Measurements from ENCODE around the gene TOPBP1. TPM values are rescaled to one million over a fixed set of nuclear protein-coding genes. Genes with fewer than 3 reads are reported as not detected.

TOPBP1 gene
- polyA plus RNA-seq, 1 donor (not counting 4 experiments of a cell fraction or from before 2014, with no cell fraction given): 26.1 TPM

GRCh38 chr3:133674290-133674919 lies 12.7 kb upstream of the TOPBP1 start:
- dilution Hi-C loops (cut with MboI; ENCODE audit: extremely low pct_ligation_motif_present, low sequenced_read_pairs): no loop called here
- H3K4me1 ChIP-seq (ENCODE audit: control insufficient read depth, extremely low read depth, insufficient read depth, low read length): no peaks in the 10 kb centered on the region
- TF ChIP-seq CTCF (optimal IDR thresholded peaks at IDR 0.05 in 1 of 3, IDR thresholded peaks at IDR 0.05 in 1 of 3, conservative IDR thresholded peaks at IDR 0.05 in 1 of 3; ENCODE audit: extremely low read depth in 1 of 3, insufficient read depth in 2 of 3, low read length in 3 of 3) (no peak), EZH2 (IDR thresholded peaks at IDR 0.05; ENCODE audit: low read length) (peak; percentile 62)
- no peak overlapping the region for H3K4me3 ChIP-seq (ENCODE audit: control insufficient read depth in 2 of 3, extremely low read depth in 1 of 3, insufficient read depth in 2 of 3, low read depth in 1 of 3, low read length in 3 of 3)
- no peak overlapping the region for H2AFZ ChIP-seq (ENCODE audit: control insufficient read depth, low read length)
- no peak for FAIRE-seq
- H3K27me3 ChIP-seq (ENCODE audit: control insufficient read depth, extremely low read depth, insufficient read depth, low read length): peaks cover 27% of the 10 kb centered on the region
- no peak overlapping the region for H3K27ac ChIP-seq (ENCODE audit: control insufficient read depth, insufficient read depth, low read length)
- no peaks in the 10 kb centered on the region for H3K79me2 ChIP-seq (ENCODE audit: control insufficient read depth, insufficient read depth, low read length)
- no peaks in the 10 kb centered on the region for H3K9me1 ChIP-seq (ENCODE audit: control insufficient read depth, extremely low read depth, insufficient read depth, low read length)
- H3K4me2 ChIP-seq (ENCODE audit: control insufficient read depth, extremely low read depth, insufficient read depth, low read depth, low read length): no peak overlapping the region
- no peaks in the 10 kb centered on the region for H3K36me3 ChIP-seq (ENCODE audit: control insufficient read depth in 2 of 2, extremely low read depth in 1 of 2, insufficient read depth in 2 of 2, low read length in 2 of 2)
- H3K9me3 ChIP-seq (ENCODE audit: control insufficient read depth, low read depth, low read length): no peaks in the 10 kb centered on the region
- no peak for DNase-seq (ENCODE audit: low read depth, low spot score)
- H3K9ac ChIP-seq (ENCODE audit: control insufficient read depth, extremely low read depth, insufficient read depth, low read length): no peak overlapping the region
- no peaks in the 10 kb centered on the region for H4K20me1 ChIP-seq (ENCODE audit: control insufficient read depth, extremely low read depth, insufficient read depth, low read length)

- no peak for DNase-seq (ENCODE audit: low read depth, low spot score)
- H3K27me3 ChIP-seq (ENCODE audit: control insufficient read depth, extremely low read depth, insufficient read depth, low read length): peaks cover 27% of the 10 kb centered on the region
- H3K79me2 ChIP-seq (ENCODE audit: control insufficient read depth, insufficient read depth, low read length): no peaks in the 10 kb centered on the region
- no peak overlapping the region for H2AFZ ChIP-seq (ENCODE audit: control insufficient read depth, low read length)
- dilution Hi-C loops (cut with MboI; ENCODE audit: extremely low pct_ligation_motif_present, low sequenced_read_pairs): no loop called here
- H4K20me1 ChIP-seq (ENCODE audit: control insufficient read depth, extremely low read depth, insufficient read depth, low read length): no peaks in the 10 kb centered on the region
- TF ChIP-seq CTCF (optimal IDR thresholded peaks at IDR 0.05 in 1 of 3, IDR thresholded peaks at IDR 0.05 in 1 of 3, conservative IDR thresholded peaks at IDR 0.05 in 1 of 3; ENCODE audit: extremely low read depth in 1 of 3, insufficient read depth in 2 of 3, low read length in 3 of 3): no peak
- TF ChIP-seq EZH2 (IDR thresholded peaks at IDR 0.05; ENCODE audit: low read length): no peak
- no peak overlapping the region for H3K9ac ChIP-seq (ENCODE audit: control insufficient read depth, extremely low read depth, insufficient read depth, low read length)
- no peaks in the 10 kb centered on the region for H3K36me3 ChIP-seq (ENCODE audit: control insufficient read depth in 2 of 2, extremely low read depth in 1 of 2, insufficient read depth in 2 of 2, low read length in 2 of 2)
- no peaks in the 10 kb centered on the region for H3K9me3 ChIP-seq (ENCODE audit: control insufficient read depth, low read depth, low read length)
- H3K27ac ChIP-seq (ENCODE audit: control insufficient read depth, insufficient read depth, low read length): no peak overlapping the region
- H3K4me1 ChIP-seq (ENCODE audit: control insufficient read depth, extremely low read depth, insufficient read depth, low read length): no peaks in the 10 kb centered on the region
- no peaks in the 10 kb centered on the region for H3K9me1 ChIP-seq (ENCODE audit: control insufficient read depth, extremely low read depth, insufficient read depth, low read length)
- no peak overlapping the region for H3K4me2 ChIP-seq (ENCODE audit: control insufficient read depth, extremely low read depth, insufficient read depth, low read depth, low read length)
- FAIRE-seq: no peak
- no peak overlapping the region for H3K4me3 ChIP-seq (ENCODE audit: control insufficient read depth in 2 of 3, extremely low read depth in 1 of 3, insufficient read depth in 2 of 3, low read depth in 1 of 3, low read length in 3 of 3)
Observed at GRCh38 chr3:133673746-133674145, 12.0 kb upstream of the TOPBP1 start.
